ENCODE data around the gene FANCC. TPM values are rescaled to one million over a fixed set of nuclear protein-coding genes. Genes with fewer than 3 reads are reported as not detected.
"Not testable (repeated sequence)": the region's sequence is repeated elsewhere in the genome, so short reads cannot be mapped to it uniquely, and the experiment has no call there.

FANCC gene
- total RNA-seq, 2 donors from 2014 or later = 7.5 to 12.5 TPM

DNA sequence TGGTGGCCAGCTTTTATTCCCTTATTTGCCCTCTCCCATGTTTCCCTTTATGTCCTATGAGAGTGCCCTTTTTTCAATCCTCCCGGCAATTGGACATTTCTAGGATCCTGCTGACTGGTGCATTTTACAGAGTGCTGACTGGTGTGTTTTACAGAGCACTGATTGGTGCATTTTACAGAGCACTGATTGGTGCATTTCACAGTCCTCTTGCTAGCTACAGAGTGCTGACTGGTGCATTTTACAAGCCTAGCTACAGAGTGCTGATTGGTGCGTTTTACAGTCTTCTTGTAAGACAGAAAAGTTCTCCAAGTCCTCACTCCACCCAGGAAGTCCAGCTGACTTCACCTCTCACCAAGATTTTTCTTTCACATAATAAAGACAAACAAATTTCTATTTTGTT is 15.4 kb upstream of the FANCC start:
- Histone ChIP-seq H3K9me3 (no peaks in the 10 kb centered on the region), H3K4me1 (no peaks in the 10 kb centered on the region), H3K27me3 (no peaks in the 10 kb centered on the region), H3K27ac (no peak overlapping the region), H3K36me3 (replicated peaks in 1 of 2; ENCODE audit: insufficient read depth in 1 of 2, low read depth in 2 of 2) (no peaks in the 10 kb centered on the region), H3K4me3 (no peak overlapping the region)
- DNase-seq = no peak
- ATAC-seq = no peak
- 71 to 79% methylated on average over 2 of the region's 2 CpGs for WGBS, 2 donors
- TF ChIP-seq POLR2A (IDR thresholded peaks at IDR 0.05) = no peak
- TF ChIP-seq, protein P1, sequence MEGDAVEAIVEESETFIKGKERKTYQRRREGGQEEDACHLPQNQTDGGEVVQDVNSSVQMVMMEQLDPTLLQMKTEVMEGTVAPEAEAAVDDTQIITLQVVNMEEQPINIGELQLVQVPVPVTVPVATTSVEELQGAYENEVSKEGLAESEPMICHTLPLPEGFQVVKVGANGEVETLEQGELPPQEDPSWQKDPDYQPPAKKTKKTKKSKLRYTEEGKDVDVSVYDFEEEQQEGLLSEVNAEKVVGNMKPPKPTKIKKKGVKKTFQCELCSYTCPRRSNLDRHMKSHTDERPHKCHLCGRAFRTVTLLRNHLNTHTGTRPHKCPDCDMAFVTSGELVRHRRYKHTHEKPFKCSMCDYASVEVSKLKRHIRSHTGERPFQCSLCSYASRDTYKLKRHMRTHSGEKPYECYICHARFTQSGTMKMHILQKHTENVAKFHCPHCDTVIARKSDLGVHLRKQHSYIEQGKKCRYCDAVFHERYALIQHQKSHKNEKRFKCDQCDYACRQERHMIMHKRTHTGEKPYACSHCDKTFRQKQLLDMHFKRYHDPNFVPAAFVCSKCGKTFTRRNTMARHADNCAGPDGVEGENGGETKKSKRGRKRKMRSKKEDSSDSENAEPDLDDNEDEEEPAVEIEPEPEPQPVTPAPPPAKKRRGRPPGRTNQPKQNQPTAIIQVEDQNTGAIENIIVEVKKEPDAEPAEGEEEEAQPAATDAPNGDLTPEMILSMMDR (IDR thresholded peaks at IDR 0.05) = no peak
- intact Hi-C loops (cut with DNase I) = no loop called here

DNA sequence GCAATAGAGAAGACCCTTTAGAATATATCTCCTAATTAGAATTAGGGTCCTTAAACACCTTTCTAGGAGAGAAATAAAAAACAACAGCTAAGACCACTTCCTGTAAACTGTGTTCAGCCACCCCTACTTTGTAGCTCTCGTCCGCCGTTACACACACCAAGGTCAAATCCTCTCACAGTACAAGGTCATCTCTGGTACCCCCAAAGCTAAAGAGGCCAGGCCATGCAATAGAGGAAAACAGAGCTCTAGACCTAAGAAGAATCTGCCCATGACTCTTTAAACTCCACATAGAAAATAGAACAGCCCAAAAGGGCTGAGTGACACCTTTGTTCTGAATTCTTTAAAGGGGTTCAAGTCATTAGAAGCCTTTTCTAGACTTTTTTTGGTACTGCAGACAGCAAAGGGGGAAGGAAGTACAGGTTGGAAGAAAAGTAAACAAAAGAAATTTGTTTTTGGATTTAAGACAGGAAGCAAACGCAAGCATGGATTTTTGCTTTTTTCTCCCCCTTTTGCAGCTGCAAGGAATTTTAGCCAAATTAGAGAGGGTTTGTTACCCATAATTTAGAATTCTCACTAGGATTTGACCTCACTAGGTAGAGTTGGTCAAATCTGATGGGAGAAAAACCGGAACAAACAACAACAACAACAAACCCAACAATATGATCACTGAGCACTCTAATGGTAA is 13.4 kb upstream of the FANCC start:
- Histone ChIP-seq H3K4me3 (no peak overlapping the region), H3K36me3 (replicated peaks in 1 of 2; ENCODE audit: insufficient read depth in 1 of 2, low read depth in 2 of 2) (no peaks in the 10 kb centered on the region), H3K4me1 (no peaks in the 10 kb centered on the region), H3K27me3 (no peaks in the 10 kb centered on the region), H3K9me3 (no peaks in the 10 kb centered on the region), H3K27ac (no peak overlapping the region)
- DNase-seq (no peak), ATAC-seq (no peak)
- 68 to 73% methylated on average over 5 of the region's 5 CpGs for WGBS, 2 donors
- TF ChIP-seq, protein P1 (IDR thresholded peaks at IDR 0.05) = no peak
- no peak for TF ChIP-seq POLR2A (IDR thresholded peaks at IDR 0.05)
- intact Hi-C loops (cut with DNase I) = no loop called here

DNA sequence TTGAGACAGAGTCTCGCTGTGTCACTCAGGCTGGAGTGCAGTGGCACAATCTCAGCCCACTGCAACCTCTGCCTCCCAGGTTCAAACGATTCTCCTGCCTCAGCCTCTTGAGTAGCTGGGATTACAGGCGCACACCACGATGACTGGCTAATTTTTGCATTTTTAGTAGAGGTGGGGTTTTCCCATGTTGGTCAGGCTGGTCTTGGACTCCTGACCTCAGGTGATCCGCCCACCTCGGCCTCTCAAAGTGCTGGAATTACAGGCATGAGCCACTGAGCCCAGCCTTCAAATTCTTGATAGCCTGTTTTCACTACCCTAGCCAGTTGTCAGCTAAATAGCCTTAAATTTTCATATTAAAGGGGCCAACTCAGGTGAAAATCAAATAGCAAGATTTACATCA is 11.6 kb upstream of the FANCC start:
- H3K27ac ChIP-seq; ATAC-seq; H3K4me1 ChIP-seq; H3K36me3 ChIP-seq (replicated peaks in 1 of 2; ENCODE audit: insufficient read depth in 1 of 2, low read depth in 2 of 2); intact Hi-C loops (cut with DNase I); DNase-seq; H3K4me3 ChIP-seq; H3K9me3 ChIP-seq; H3K27me3 ChIP-seq: not testable (repeated sequence)
- 76 to 78% methylated on average over 6 of the region's 6 CpGs for WGBS, 2 donors

DNA sequence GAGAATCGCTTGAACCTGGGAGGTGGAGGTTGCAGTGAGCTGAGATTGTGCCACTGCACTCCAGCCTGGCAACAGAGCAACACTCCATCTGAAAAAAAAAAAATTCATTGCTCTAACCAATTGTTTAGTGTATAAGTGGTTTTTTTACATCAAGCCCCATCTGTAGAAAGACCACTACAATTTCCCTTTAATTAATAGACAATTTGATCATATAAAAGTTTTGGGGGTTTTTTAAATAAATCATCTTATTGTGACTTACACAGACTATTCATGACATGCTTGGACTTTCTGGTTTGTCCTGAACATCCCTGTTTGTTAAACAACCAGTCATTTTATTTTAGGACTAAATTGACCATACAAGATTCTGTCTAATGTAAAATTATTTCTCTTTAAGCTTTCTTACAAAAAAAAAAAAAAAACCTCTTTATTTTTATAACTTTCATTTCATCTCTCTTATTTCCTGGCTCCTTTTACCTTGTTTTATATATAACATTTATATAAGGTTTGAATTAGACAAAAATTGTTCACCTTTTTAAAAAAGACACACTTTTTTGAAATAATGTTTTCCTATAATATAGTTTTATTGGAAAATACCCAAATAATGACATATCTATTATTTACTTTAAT is 9.8 kb upstream of the FANCC start:
- ATAC-seq (no peak), DNase-seq (no peak)
- H3K27me3 ChIP-seq = no peaks in the 10 kb centered on the region
- WGBS, 2 donors = 42 to 47% methylated on average over 1 of the region's 1 CpG
- H3K4me1 ChIP-seq = no peaks in the 10 kb centered on the region
- H3K9me3 ChIP-seq = no peaks in the 10 kb centered on the region
- H3K4me3 ChIP-seq = no peak overlapping the region
- intact Hi-C loops (cut with DNase I) = no loop called here
- no peak for TF ChIP-seq POLR2A (IDR thresholded peaks at IDR 0.05)
- TF ChIP-seq, protein P1 (IDR thresholded peaks at IDR 0.05) = no peak
- H3K27ac ChIP-seq = no peak overlapping the region
- H3K36me3 ChIP-seq (replicated peaks in 1 of 2; ENCODE audit: insufficient read depth in 1 of 2, low read depth in 2 of 2) = no peaks in the 10 kb centered on the region

DNA sequence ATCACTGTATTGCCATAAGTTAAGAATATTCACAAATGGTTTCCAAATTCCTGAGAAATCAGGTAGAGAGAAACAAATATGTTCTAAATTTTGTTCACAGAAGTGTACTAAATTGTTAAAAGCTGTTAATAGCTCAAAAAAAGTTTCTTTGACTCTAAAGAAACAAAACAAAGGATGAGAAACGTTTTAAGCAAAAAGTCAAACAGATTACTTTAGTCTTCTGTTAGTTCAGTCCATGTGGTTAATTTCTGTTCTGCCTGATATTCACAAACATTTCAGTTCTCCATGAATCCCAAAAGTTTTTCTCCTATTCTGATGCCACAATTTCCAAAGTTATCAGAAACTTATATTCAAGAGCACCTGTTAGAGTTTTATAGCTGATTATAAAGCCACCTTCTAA is 7.7 kb upstream of the FANCC start:
- no peaks in the 10 kb centered on the region for H3K9me3 ChIP-seq
- no peak overlapping the region for H3K4me3 ChIP-seq
- DNase-seq (no peak), ATAC-seq (no peak)
- H3K4me1 ChIP-seq = no peaks in the 10 kb centered on the region
- 37 to 47% methylated on average over 1 of the region's 1 CpG for WGBS, 2 donors
- H3K27ac ChIP-seq = no peak overlapping the region
- no peak for TF ChIP-seq POLR2A (IDR thresholded peaks at IDR 0.05)
- TF ChIP-seq, protein P1 (IDR thresholded peaks at IDR 0.05) = no peak
- no peaks in the 10 kb centered on the region for H3K27me3 ChIP-seq
- intact Hi-C loops (cut with DNase I) = no loop called here
- no peaks in the 10 kb centered on the region for H3K36me3 ChIP-seq (replicated peaks in 1 of 2; ENCODE audit: insufficient read depth in 1 of 2, low read depth in 2 of 2)

All from body of pancreas (tissue), 4 donors.